GM23338 (cell line): ENCODE results near the gene KIAA0232.

Experiments used
- EZH2phosphoT487 ChIP-seq: fragments of 200-600 bp; sonication (generic); IDR thresholded peaks from one replicate; pipeline ENCODE4 v1.8.1; 2018; ENCODE audit warnings: antibody characterized with exemption; ENCODE audit not compliant: unreplicated experiment
- POLR2AphosphoS5 ChIP-seq: IDR thresholded peaks from 2 replicates; pipeline ENCODE4 v1.6.1; 2016; ENCODE audit warnings: antibody characterized with exemption, low read depth
- TF ChIP-seq, protein P1 (sequence below), 2 experiments: fragments of 200-600 bp in 1 of 2; sonication (generic) in 1 of 2; conservative IDR thresholded peaks; 2 replicates each; pipeline versions ENCODE4 v1.5.1 to v1.6.1; 2016 to 2017; ENCODE audit warnings: antibody characterized with exemption in 2 of 2, low read depth in 2 of 2, mild to moderate bottlenecking in 2 of 2, moderate library complexity in 1 of 2

DNA sequence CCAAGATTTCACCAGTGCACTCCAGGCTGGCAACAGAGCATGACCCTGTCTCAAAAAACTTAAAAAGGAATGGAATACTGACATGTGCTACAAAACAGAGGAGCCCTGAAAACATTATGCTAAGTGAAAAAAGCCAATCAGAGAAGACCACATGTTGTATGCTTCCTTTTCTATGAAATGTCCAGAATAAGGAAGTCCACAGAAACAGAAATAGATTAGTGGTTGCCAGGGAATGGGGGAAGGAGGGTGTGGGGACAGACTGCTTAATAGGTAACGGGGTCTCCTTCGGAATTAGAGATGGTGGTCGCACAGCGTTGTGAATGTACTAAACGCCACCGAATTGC is 30.1 kb upstream of the KIAA0232 start:
- TF ChIP-seq, protein P1, sequence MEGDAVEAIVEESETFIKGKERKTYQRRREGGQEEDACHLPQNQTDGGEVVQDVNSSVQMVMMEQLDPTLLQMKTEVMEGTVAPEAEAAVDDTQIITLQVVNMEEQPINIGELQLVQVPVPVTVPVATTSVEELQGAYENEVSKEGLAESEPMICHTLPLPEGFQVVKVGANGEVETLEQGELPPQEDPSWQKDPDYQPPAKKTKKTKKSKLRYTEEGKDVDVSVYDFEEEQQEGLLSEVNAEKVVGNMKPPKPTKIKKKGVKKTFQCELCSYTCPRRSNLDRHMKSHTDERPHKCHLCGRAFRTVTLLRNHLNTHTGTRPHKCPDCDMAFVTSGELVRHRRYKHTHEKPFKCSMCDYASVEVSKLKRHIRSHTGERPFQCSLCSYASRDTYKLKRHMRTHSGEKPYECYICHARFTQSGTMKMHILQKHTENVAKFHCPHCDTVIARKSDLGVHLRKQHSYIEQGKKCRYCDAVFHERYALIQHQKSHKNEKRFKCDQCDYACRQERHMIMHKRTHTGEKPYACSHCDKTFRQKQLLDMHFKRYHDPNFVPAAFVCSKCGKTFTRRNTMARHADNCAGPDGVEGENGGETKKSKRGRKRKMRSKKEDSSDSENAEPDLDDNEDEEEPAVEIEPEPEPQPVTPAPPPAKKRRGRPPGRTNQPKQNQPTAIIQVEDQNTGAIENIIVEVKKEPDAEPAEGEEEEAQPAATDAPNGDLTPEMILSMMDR (conservative IDR thresholded peaks at IDR 0.05; ENCODE audit: low read depth in 2 of 2): no peak
- no peak for TF ChIP-seq POLR2AphosphoS5
- TF ChIP-seq EZH2phosphoT487: no peak
